Thyroid gland (tissue), 4 donors: Measurements from ENCODE around the gene CBLN1. TPM values are rescaled to one million over a fixed set of nuclear protein-coding genes. Genes with fewer than 3 reads are reported as not detected.

Experiments
- DNase-seq, 2 donors: peaks; one replicate each; pipeline ENCODE4 v3.0.0-alpha.2; 2019
- H3K27ac ChIP-seq, 3 donors: fragments of 200-600 bp; sonication (generic); 1 replicate in 2 of 3; 2 replicates in 1 of 3; pipeline ENCODE4 v1.5.1; 2016 to 2019; ENCODE audit warnings: mild to moderate bottlenecking in 1 of 3, moderate library complexity in 1 of 3
- H3K27me3 ChIP-seq: fragments of 200-600 bp; sonication (generic); one replicate; pipeline ENCODE4 v1.5.1; 2019
- H3K36me3 ChIP-seq, 2 donors: fragments of 200-600 bp; sonication (generic); one replicate each; pipeline ENCODE4 v1.5.1; 2016 to 2019
- H3K4me1 ChIP-seq, 2 donors: fragments of 200-600 bp; sonication (generic); one replicate each; pipeline ENCODE4 v1.5.1; 2017 to 2019
- H3K4me3 ChIP-seq, 3 donors: fragments of 200-600 bp; sonication (generic); replicated peaks in 1 of 3; 1 replicate in 2 of 3; 2 replicates in 1 of 3; pipeline ENCODE4 v1.5.1; 2016; ENCODE audit warnings: mild to moderate bottlenecking in 1 of 3
- H3K9me3 ChIP-seq: fragments of 200-600 bp; sonication (generic); one replicate; pipeline ENCODE4 v1.5.1; 2017
- CTCF ChIP-seq, 6 experiments: fragments of 200-600 bp in 3 of 6; fragments of 450-650 bp in 3 of 6; sonication (generic) in 3 of 6; IDR thresholded peaks; one replicate each; pipeline ENCODE4 v1.5.1; 2016 to 2019; ENCODE audit warnings: antibody characterized with exemption in 6 of 6, mild to moderate bottlenecking in 2 of 6, inconsistent platforms in 1 of 6, moderate library complexity in 1 of 6
- POLR2A ChIP-seq, 2 donors: fragments of 450-650 bp; IDR thresholded peaks; one replicate each; pipeline ENCODE4 v1.6.1; 2017; ENCODE audit warnings: antibody characterized with exemption in 2 of 2, mild to moderate bottlenecking in 2 of 2, moderate library complexity in 1 of 2
- WGBS, 2 donors: methylation state at CpG; one replicate each; pipeline ENCODE4 v1.1.5; 2017; 5-methylcytosine and 5-hydroxymethylcytosine counted together
- intact Hi-C: fragments of 100-400 bp; cut with DNase I; formaldehyde crosslinking; loops from one replicate; pipeline ENCODE4 v1.15.1; 2023
- total RNA-seq, 4 donors: library from RNA; depleted of rRNA; stranded (reverse); fragments of >200 nt; gene quantifications; one replicate each; pipeline ENCODE4 v1.2.3, GENCODE V29; 2016

CBLN1 gene
- total RNA-seq, 4 donors from 2014 or later, result 1.0 TPM; not detected in 3

DNA sequence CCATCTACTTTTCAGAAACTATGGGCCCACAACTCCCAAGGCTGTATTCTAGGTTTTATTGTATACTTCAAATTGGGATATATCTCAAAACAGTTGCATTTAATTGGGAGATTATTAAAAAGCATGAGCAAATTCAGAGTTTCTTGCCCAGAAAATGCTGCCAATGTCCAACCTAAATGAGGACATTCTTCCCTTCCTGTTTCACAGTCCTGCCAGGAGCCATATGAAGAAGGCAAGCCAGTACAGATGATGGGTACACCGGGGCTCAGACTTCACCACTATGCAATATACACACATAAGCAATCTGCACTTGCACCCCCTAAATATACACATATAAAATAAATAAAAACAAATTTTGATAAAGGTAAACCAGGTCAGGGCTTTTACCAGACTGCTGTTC, 34.0 kb upstream of the CBLN1 start:
- no peaks in the 10 kb centered on the region for H3K27me3 ChIP-seq
- WGBS, 2 donors, result 93 to 95% methylated on average over 1 of the region's 1 CpG
- no peaks in the 10 kb centered on the region for H3K4me1 ChIP-seq
- TF ChIP-seq POLR2A (IDR thresholded peaks at IDR 0.05) (no peak), CTCF (IDR thresholded peaks at IDR 0.05) (no peak)
- intact Hi-C loops, result no loop called here
- no peaks in the 10 kb centered on the region for H3K9me3 ChIP-seq
- no peak for DNase-seq
- H3K36me3 ChIP-seq, result no peaks in the 10 kb centered on the region
- H3K4me3 ChIP-seq, result no peak overlapping the region
- H3K27ac ChIP-seq, result no peak overlapping the region

- H3K36me3 ChIP-seq, result no peaks in the 10 kb centered on the region
- TF ChIP-seq CTCF (IDR thresholded peaks at IDR 0.05) (no peak), POLR2A (IDR thresholded peaks at IDR 0.05) (no peak)
- intact Hi-C loops, result no loop called here
- WGBS, 2 donors, result 42 to 45% methylated on average over 9 to 10 of the region's 10 CpGs
- H3K9me3 ChIP-seq, result no peaks in the 10 kb centered on the region
- no peak for DNase-seq
- H3K27ac ChIP-seq, result no peak overlapping the region
- H3K4me1 ChIP-seq, result no peaks in the 10 kb centered on the region
- H3K27me3 ChIP-seq, result peaks cover 4% of the 10 kb centered on the region
- H3K4me3 ChIP-seq, result no peak overlapping the region
Observed at GRCh38 chr16:49312389-49312985, 30.8 kb upstream of the CBLN1 start.

GRCh38 chr16:49311823-49312222, 30.2 kb upstream of the CBLN1 start:
- TF ChIP-seq POLR2A (IDR thresholded peaks at IDR 0.05), result no peak
- no peak for TF ChIP-seq CTCF (IDR thresholded peaks at IDR 0.05)
- 70 to 76% methylated on average over 6 of the region's 6 CpGs for WGBS, 2 donors
- H3K27ac ChIP-seq, result no peak overlapping the region
- no peaks in the 10 kb centered on the region for H3K9me3 ChIP-seq
- H3K4me3 ChIP-seq, result no peak overlapping the region
- peaks cover 4% of the 10 kb centered on the region for H3K27me3 ChIP-seq
- DNase-seq, result no peak
- intact Hi-C loops, result no loop called here
- no peaks in the 10 kb centered on the region for H3K36me3 ChIP-seq
- H3K4me1 ChIP-seq, result no peaks in the 10 kb centered on the region

GRCh38 chr16:49307176-49307575, 25.5 kb upstream of the CBLN1 start:
- no peak for DNase-seq
- intact Hi-C loops, result no loop called here
- no peak for TF ChIP-seq CTCF (IDR thresholded peaks at IDR 0.05)
- TF ChIP-seq POLR2A (IDR thresholded peaks at IDR 0.05), result no peak
- Histone ChIP-seq H3K27ac (no peak overlapping the region), H3K9me3 (no peaks in the 10 kb centered on the region), H3K27me3 (peaks cover 4% of the 10 kb centered on the region), H3K4me3 (no peak overlapping the region), H3K36me3 (no peaks in the 10 kb centered on the region), H3K4me1 (no peaks in the 10 kb centered on the region)
- 61 to 81% methylated on average over 2 of the region's 2 CpGs for WGBS, 2 donors

DNA sequence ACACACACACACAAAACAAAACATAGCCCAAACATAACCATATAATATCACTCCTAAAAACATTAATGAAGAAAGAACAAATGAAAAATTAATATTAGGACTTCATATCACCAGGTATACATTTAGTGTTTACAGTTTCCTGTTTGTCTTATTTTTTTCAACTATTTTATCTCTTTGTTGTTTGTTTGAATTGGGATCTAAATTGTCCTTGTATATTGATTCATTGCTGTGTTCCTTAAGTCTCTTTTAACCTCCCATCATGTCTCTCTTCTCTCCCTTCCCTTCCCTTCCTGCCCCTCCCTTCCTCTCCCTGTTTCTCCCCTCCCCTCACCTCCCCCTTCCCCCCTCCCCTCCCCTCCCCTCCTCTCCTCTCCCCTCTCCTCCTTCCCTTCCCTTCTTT, 23.8 kb upstream of the CBLN1 start:
- intact Hi-C loops, result no loop called here
- no peaks in the 10 kb centered on the region for H3K9me3 ChIP-seq
- no peaks in the 10 kb centered on the region for H3K4me1 ChIP-seq
- no peak for DNase-seq
- H3K36me3 ChIP-seq, result no peaks in the 10 kb centered on the region
- TF ChIP-seq CTCF (IDR thresholded peaks at IDR 0.05) (no peak), POLR2A (IDR thresholded peaks at IDR 0.05) (no peak)
- H3K27me3 ChIP-seq, result peaks cover 4% of the 10 kb centered on the region
- no peak overlapping the region for H3K4me3 ChIP-seq
- H3K27ac ChIP-seq, result no peak overlapping the region
